Astrocyte of the hippocampus (primary cell): ENCODE data around the gene NKX2-8.

Experiments
- DNase-seq: peaks from one replicate; pipeline ENCODE4 v3.0.0; 2011; ENCODE audit warnings: low read depth, low spot score

Gene NKX2-8

GRCh38 chr14:36582011-36582873 is at the start of gene NKX2-8:
Gene NKX2-8, minus strand, starts transcription at chr14:36582614. Its CDS starts 225 bp downstream, at chr14:36582389.
- DNase-seq: no peak

DNA sequence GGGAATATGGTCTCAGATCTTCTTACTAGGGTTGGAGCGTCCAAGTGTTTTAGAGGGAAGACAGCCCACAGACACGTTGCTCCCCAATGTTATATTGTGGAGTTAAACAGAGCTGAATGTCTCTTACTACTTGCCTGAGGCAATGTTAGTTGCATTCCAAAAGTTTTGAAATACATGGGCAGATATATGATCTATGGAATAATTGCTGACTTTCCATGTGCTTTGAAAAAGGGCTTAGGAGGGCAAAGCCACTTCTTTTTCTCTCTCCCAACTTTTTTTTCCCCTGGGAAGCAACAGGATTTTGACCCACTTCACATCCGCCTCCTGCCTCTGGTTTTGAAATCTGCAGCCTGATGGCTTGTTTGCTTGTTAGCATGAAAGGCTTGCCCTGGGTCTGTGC is 45.6 kb upstream of the NKX2-8 start:
- no peak for DNase-seq

GRCh38 chr14:36626151-36626550 is 43.7 kb upstream of the NKX2-8 start:
- no peak for DNase-seq

GRCh38 chr14:36625436-36625835 is 43.0 kb upstream of the NKX2-8 start:
- DNase-seq: no peak

- no peak for DNase-seq
Measured at GRCh38 chr14:36625014-36625413, 42.6 kb upstream of the NKX2-8 start.

GRCh38 chr14:36619853-36620252 is 37.4 kb upstream of the NKX2-8 start:
- no peak for DNase-seq

DNA sequence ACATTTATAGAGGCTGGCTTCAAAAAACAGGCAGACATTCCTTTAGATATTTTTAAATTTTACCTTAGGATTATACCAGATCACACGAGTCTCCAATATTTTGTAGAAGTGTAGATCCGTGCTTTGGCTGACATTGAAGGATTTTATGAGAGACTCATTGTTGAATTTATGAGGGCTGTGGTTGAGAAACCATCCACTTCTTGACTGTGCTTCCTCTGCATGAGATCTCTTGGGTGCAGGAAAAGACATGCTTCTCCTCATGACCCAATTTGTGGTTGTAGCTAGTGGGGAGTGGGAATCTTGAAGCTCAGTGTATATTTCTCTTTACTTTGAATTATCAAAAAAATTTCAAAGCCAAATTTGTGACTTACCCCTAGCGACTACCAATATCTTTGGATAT is 36.7 kb upstream of the NKX2-8 start:
- no peak for DNase-seq

GRCh38 chr14:36618641-36619040 is 36.2 kb upstream of the NKX2-8 start:
- no peak for DNase-seq

GRCh38 chr14:36617824-36618223 is 35.4 kb upstream of the NKX2-8 start:
- no peak for DNase-seq

DNA sequence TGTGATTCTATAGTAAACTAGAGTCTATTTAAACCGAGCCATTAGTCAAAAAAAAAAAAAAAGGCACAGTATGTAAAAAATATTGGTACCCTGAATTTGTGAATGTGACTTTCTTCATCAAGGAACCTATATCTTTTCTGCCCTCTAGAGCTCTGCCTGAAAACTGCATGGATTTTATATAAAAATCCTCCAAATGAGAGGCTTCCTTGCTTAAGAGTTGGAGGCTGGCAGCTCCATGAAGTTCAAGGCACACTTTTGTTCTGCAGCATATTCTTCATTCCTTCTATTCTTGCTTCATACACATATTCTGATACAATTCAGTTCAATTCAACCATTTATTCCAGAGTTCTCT is 23.1 kb upstream of the NKX2-8 start:
- DNase-seq: no peak

- peak; percentile 81 for DNase-seq
Measured at GRCh38 chr14:36604757-36605505, 22.5 kb upstream of the NKX2-8 start.

DNA sequence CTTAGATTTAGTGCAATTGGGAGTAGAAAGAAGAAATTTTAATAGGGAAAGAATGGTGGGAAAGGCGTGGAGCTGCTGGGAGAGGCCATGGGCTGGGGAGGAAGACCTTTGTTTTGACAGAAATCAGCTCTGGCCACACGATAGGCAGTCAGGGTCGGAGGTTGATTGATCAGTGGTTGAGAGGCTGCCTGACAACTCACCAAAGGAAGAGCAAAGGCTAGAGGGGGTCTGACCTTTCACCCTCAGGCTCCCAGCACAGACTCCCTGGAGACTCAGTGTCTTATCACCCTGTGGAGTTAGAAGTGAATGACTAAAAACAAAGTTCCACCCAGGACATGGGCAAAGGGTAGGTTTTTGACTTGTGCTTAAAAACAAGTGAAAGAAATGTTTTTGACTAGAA is 18.0 kb upstream of the NKX2-8 start:
- no peak for DNase-seq

DNA sequence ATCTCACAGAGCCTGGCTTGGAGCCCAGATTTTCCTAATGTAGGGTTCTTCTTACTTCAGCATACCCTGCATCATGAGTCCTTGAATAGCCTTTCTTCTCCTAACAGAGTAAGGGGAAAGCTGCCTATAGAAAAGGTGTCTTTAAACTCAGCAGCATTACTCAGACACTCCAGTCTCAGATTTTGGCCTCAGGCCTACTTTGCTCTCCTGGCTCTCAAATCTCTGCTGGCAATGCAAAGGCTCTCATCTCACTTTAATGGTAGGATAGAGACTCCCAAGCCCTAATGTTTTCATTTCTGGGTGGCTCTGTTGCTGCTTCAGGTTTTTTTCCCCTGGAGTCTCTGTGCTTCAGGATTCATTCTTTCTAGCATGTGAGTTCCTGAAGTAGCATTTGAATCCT is 9.1 kb upstream of the NKX2-8 start:
- DNase-seq: no peak

GRCh38 chr14:36588788-36589187 is 6.4 kb upstream of the NKX2-8 start:
- DNase-seq: no peak

DNA sequence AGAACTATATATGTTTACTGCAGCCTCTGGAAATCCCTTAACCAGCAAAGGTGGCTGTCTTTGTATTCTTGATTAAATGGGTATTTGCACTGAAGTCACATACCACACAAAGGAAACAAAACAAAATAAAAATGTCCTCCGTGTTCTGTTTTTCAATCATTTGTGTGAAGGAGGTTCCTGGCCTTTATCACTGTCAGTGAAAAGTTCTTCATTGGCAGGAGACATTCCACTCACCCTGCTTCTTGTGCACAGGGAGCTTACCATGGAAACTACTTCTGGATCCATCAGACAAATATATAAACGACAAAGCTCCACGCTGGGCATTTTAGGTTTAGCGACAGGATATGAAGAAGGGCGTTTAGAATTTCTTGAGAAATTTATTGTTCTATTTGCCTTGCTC is 5.7 kb upstream of the NKX2-8 start:
- no peak for DNase-seq

- DNase-seq: no peak
Measured at GRCh38 chr14:36585100-36585499, 2.7 kb upstream of the NKX2-8 start.

DNA sequence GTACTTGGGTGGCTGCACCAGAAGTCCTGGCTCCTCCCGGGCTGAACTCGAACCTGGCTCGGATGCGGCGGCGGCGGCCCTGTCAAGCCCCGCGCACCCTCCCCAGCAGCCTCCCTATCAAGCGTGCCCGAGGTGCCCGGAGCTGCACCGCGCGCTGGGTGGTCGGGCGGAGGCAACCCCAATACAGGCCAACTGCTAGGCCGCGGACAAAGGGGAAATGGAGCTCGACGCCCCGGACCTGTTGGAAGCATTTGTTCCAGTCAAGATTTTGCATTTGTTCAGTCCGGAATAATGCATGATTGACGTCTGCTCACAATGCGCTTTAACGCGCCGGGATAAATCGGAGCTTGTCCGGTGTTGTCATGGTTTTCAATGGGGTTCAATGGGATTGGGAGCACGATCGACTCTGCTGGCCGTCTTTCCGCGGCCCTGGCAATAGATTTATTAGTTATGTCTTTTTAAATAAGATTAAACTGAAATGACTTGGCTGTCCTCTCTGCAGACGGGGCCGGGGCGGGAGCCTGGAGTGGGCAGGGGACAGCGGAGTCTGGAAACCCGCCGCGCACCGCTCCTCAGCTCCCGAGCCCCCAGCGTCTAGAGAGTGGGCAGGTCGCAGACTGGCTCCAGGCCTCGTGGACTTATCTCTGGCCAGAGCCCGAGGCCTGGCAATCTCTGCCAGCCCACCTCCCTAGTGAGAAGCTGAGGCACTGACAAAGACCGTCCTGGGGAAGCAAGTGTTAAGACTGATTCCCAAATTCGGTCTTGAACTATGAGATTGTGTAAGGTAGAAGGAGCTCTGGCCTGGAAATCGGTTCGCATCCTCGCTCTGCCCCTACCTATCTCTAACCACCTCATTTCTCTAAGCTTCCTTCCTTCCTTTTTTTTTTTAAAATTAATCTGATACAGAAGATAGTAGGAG is 1.7 kb upstream of the NKX2-8 start:
- no peak for DNase-seq

GRCh38 chr14:36583242-36583892 is 953 bp upstream of the NKX2-8 start:
- DNase-seq: no peak

DNA sequence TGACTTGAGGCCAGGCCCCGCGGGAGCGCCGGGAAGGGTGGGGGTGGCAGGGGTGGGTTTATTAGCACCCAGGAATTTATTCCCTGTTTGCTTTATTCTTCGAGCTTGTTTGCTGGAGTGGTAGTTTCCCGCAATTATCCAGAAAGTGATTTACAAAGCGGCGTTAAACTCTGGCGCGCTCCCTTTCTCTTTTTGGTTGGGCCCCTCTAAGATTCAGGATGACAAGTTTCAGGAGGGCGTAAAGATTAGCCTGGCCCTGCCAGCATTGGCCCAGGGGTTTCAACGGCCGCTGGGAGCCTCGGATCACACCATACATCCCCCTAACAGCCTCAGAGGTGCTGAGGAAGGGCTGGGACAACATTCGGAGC is 444 bp upstream of the NKX2-8 start:
- no peak for DNase-seq

GRCh38 chr14:36580856-36581831 is 1.3 kb downstream of the NKX2-8 start:
- peak; percentile 57 for DNase-seq
